ENCODE data around the gene ZFP57.

- TF ChIP-seq CTCF (conservative IDR thresholded peaks at IDR 0.05; ENCODE audit: low read length) (no peak), EZH2phosphoT487 (IDR thresholded peaks at IDR 0.05; ENCODE audit: borderline replicate concordance) (no peak)
Observed at GRCh38 chr6:29709188-29709587, 28.2 kb upstream of the ZFP57 start.
